Suppressor macrophage treated with lipopolysaccharide for 4 hours (primary cell): ENCODE measurements around the gene ICA1.
A peak's percentile ranks its signal among the peaks of the same experiment; 100 is the strongest.
"Not testable (repeated sequence)": the region's sequence is repeated elsewhere in the genome, so short reads cannot be mapped to it uniquely, and the experiment has no call there.

ENCODE experiments used
- DNase-seq: peaks from one replicate; pipeline ENCODE4 v3.0.0-alpha.2; 2020

The ICA1 gene

DNA sequence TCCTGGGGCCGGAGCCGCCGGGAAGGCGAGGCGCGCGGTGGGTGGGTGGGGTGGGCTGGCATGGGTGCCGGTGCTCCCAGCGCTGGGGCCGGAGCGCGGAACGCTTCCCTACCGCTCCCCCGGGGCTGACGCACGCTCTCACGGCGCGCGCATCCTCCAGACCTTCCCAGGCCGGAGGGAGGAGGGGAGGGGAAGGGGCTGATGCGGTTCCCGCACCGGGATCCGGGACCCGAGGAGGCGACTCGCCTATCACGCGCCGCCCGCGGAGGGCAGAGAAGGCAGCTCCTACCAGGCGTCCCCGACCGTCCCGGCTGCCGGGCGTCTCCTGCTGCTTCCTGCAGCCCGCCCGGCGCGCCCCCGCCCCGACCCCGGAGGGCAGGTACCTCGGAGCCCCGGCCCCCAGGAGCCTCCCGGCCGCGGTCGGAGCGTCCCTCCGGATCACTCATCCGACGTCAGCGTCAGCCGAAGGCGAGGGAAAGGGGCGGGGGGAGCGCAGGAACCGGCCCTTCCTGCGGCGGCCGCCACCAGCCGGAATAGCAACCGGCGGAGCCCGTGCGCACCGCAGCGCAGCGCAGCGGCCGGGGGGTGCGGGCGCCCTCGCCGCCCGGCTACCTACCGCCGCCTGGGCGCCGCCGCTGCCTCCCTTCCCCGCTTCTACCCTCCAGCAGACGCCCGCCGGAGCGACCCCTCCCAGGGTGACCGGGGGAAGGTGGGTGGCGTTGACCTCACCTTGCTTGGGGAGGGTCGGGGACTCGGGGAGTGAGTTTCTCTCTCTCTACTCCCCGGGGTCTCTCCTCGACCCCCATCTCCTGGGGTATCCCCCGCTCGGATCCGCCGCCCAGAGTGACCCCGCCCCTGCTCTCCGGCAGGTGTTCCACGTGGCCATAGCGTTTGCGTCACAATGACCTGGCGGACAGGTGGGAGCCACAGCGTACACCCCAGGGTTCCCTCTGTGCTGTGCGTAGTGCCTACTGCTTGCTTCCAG is at the start of gene ICA1:
TSS of gene ICA1 (minus strand) at position 457 of the 985 bp plus-strand sequence. CDS start 26,241 bp downstream, outside the sequence.
- DNase-seq: peak; percentile 71

DNA sequence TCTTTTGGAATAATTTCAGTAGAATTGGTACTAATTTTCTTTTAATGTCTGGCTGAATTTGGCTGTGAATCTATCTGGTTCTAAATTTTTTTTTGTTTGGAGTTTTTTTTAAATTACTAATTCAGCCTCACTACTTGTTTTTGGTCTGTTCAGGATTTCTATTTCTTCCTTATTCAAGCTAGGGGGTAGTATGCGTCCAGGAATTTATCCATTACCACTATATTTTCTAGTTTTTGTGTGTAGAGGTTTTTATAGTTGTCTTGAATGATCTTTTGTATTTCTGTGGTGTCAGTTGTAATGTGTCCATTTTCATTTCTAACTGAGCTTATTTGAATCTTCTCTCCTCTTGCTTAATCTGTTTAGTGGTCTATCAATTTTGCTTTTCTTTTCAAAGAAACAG is 48.9 kb upstream of the ICA1 start:
- DNase-seq: no peak

DNA sequence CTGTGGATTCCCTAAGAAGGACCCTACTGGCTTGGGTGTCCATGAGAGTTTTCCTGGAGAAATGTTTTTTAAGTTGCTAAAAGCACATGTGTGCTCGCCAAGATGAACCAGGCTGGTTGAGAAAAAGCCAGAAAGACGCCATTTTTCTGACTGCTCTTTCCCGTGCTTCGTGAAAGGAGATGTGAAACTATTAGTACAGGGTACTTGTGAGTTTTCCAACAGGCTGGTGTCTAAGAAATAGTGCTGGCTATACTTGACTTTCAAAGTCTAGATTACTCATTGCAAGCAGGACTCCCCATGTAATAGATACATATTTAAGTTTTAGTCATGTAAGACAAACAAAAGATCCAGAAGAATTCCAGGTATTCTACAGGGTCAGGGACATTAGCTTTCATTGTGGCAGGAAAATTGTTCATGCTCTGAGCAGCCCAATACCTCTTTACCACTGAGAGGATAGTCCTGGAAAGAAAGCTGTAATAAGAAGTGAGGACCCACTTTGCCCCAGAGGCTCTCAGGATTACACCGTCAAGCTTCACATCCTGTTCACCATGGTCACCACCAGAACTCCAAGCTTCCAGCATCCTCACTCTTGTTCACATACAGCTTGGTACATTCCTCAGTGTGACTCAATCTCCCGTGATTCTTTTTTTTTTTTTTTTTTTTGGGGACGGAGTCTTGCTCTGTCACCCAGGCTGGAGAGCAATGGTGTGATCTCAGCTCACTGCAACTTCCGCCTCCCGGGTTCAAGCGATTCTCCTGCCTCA is 43.8 kb upstream of the ICA1 start:
- DNase-seq: no peak

DNA sequence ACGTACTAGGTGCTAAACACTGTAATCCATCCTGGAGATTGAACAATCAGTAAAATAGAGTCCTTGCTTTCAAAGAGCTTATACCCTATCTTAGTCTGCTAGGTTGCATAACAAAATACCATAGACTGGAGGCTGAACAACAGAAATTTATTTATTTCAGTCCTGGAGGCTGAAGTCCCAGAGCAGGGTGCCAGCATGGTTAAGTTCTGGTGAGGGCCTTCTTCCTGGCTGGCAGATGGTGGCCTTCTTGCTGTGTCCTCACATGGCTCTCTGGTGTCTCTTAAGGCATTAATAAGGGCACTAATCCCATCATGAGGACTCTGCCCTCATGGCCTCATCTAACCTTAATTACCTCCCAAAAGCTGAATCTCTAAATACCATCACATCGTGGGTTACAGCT is 43.1 kb upstream of the ICA1 start:
- DNase-seq: no peak

DNA sequence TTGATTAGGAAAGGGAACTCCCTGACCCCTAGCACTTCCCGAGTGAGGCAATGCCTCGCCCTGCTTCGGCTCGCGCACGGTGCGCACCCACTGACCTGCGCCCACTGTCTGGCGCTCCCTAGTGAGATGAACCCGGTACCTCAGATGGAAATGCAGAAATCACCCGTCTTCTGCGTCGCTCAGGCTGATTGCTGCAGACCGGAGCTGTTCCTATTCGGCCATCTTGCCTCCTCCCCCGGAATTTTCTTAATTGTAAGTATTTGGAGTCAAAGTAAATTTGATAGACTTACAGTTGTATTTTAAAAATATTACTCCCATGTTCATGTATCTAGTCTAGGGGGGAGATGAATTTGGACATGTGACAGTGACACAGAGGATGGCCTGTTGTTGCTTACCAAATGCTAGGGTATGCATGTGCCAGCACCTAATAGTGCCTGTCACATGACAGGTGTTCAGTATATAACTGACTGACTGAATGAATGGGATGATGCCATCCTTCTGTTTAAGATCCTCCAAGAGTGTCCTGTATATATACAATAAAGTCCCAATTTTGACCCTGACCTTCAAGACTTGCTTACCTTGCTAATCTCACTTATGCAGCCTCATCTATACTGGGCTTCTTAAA is 42.0 kb upstream of the ICA1 start:
- no peak for DNase-seq

DNA sequence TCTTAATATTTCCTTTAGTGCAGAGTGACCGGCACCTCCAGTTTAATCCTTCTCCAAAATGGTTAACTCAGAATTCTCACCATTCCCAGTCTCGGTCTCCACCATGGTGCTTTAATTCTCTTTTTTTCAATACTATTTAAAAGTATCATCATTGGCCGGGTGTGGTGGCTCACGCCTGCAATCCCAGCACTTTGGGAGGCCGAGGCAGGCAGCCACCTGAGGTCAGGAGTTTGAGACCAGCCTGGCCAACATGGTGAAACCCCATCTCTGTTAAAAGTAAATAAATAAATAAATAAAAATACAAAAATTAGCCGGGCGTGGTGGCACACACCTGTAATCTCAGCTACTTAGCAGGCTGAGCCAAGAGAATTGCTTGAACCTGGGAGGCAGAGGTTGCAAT is 35.1 kb upstream of the ICA1 start:
- DNase-seq: not testable (repeated sequence)

DNA sequence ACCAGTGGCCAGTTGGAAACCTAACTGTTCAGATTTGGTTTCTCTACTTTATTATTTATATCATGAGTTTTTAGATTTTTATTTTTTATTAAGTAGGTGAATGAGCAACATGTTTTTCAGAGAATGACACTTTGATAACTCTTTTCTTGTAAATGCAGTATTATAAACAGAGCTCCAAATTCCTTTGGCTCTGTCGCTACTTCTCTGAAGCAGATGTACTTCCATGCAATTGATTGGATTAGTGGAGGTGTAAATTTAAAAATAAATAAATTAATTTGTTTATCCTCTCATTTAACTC is 34.3 kb upstream of the ICA1 start:
- DNase-seq: no peak

DNA sequence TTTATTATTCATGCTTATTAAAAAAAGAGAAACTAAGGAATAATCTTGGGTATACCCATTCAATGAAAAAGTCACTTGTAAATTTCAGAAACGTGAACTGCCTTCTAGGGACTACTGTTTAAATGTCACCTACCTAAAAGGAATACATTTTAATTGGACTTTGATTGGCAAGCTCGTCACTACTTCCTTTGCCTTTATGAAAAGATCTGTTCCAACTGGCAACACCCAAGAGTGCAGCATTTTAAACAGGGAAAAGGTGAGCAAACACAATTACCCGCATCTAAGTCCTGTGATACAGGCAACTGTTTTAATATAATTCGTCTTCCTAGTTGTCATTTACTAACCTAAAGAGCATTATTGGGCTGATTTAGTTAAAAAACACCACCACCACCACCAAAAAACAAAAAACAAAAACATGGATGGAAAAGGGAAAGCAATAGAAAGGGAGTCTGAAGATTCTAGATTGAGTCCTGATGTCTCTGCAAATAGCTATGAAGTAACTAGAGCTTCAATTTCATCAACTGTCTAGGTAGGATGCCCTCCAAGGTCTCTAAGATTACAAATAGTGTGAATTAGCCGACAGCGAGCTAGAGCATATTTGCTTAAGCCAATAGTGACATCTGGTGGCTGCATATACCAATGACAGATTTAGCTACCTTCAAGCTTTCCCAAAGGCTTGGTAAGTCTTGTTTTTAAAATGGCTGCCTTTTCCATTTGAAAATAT is 33.8 kb upstream of the ICA1 start:
- DNase-seq: peak; percentile 83

DNA sequence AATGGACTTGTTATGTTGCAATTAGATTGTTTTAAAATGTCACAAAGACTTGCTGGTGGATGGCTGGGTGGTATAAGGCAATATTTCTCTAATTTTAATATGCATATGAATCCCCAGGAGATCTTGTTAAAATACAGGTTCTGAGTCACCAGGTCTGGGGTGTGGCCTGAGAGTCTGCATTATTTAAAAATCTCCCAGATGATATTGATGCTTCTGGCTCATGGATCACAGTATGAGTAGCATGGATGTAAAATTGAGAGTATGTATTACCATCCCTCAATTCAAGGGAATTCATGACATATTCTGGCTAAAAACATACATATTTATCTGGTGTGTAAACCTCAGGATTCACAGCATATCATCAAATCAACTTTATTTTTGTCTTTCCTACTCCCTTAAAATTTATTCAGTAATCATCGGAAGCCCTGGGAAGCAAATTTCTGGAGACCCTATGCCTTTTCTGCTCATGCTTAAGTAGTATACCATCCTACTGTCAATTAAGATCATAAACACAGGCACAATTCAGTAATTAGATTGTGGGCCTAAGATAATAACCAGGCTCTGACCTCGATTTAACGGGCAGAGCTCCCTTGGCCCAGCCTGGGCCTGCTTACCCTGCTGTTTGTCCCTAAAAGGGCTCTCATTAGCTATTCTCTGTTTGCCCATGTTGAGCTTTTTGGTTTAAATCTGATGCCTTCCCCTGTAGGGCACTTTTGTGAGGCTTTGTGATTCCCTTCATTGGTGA is 29.6 kb upstream of the ICA1 start:
- DNase-seq: no peak

DNA sequence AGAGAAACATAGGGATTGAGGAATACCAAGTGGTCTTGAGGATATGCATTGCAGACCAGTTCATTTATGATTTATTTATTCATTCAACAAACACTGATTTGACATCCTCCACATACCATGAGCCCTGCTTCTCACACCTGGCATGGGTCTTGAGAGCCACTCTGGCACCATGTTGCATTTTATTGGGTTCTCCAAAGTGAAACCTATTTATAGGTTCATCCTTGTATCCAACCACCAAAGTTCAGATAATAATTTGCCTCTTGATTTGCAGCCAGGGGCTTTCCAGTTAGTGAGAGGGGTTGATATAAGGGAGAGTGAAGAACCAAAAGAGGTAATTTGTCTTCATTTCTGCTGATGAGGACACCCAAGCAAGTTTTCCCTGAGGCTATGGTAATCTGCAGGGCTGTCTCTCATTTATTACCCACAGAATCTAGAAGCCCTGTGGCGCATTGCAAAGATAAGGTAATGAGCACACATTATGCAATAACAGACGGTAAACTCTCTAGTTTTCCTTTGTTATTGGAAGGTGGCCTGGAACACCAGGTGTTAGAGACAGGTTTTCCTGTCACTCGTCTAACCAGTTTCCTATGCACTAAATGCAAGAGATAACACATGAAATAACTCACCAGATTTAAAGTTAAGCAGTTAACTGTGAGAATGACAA is 28.8 kb upstream of the ICA1 start:
- DNase-seq: no peak

DNA sequence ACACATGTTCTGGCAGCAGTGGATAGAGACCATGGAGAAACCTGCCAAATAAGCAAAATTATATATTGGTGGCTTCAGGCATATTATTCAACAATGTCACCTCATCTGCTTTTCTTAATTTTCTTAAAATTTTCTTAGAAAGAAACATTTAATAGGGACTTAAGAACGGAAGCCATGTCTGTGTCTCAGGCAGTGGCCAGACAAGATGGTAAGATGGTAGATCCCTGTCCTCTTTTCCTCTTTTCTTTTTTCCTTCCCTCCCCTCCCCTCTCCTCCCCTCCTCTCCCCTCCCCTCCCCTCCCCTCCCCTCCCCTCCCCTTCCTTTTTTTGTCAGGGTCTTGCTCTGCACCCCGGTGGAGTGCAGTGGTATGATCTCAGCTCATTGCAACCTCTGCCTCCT is 24.2 kb upstream of the ICA1 start:
- no peak for DNase-seq

DNA sequence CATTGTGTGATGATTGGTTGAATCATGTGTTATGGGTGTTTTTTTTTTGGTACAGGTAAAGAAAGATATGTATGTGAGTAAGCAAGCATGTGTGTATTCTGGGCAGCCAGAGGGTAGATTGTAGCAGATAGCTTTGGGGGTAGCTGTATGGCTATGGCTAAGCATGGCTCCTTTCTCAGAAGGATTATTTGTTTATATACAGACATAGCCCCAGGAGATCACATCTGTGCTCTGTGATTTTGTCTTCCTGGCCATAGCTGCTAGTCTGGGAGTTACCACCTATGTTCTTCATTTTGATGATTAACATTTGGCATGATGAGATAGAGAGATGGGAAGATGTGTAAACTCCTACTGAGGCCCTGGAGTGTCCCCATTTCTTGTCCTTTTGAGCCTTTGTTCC is 23.2 kb upstream of the ICA1 start:
- DNase-seq: no peak

DNA sequence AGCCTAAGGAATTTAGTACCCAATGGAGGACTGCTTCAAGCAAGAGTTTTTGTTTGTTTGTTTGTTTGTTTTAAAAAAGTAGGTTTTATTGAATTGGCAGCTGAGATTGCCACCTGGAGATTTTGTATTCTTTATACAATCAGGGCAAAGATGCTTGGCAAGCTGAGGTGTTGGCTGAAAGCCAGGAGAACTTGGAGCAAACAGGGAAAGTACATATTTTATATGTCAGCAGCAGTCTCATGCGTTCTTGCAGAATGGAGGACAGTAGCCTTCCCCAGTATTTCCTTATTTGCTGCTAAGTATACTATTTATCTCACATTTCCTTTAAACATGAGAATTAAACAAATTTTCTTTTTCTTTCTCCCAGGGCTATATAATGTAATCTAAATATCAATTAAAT is 22.6 kb upstream of the ICA1 start:
- DNase-seq: no peak

DNA sequence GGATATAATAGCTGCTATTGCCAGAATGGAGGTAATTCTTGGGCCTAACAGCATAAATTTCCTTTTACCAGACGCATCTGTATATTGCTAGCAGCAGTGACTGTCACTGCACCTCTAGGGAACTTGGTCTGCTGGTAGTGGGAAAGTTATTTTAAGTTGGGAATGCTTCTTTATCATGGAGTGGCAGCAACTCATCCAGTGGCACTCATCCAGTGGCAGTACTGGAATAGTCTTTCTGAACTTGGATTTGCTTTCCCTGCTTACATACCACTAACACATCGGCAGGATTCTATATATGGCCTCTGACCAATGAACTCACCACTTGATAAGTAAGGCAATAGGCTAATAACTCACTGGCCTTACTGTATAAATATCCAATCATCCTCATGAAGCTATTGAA is 22.0 kb upstream of the ICA1 start:
- no peak for DNase-seq

DNA sequence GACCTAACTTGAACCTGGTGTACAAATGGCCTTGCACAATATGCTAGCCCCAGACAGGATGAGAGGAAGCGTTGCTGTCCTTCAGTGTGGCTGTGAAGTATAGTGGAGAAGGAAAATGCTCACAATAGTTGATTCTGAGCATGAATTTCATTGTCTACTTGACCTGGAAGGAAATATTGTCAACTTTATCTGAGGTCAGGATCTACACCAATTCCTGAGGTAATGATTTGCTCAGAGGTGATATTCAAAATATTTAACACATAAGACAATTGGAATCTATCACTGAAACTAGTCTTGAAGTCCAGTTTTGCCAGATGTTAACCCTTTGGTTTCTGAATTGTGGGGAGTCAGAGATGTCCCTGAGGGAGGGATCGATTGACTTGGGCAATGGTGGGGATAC is 20.9 kb upstream of the ICA1 start:
- no peak for DNase-seq

DNA sequence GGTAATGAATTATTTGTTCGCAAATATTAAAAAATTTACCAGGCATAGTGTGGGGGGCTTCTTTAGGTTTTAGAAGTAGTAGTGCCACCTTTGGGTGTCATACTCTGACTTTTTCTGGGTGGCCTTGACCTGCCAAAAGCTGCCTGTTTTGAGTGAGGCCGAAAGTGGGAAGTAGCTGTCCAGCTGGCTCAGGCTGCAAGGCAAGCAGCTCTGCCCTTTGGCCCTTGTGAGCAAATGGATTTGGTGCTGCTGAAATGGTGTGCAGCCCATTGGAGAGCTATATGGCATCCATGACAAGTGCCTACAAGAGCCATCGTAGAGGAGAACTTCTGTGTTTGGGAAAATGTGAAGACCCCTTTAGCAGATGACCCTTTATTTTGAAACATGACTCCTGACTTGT is 20.2 kb upstream of the ICA1 start:
- no peak for DNase-seq

DNA sequence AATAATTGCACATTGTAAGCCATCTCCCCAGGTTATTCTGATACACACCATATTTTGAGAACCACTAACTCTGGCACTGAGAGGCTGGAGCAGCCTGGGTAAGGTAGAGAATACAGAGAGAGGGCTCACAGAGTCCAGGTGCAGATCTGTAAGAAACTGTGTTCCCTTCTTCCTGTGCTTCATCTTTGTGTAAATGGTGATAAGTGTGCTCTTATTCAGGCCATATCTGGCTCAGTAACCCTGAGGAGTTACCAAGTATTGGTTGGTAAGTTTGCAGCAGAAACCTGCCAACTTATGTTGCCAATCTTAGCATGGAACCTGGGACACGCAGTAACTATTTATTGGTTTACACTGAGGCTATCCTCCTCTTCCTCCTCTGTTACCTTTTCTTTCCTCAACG is 16.2 kb upstream of the ICA1 start:
- DNase-seq: no peak

DNA sequence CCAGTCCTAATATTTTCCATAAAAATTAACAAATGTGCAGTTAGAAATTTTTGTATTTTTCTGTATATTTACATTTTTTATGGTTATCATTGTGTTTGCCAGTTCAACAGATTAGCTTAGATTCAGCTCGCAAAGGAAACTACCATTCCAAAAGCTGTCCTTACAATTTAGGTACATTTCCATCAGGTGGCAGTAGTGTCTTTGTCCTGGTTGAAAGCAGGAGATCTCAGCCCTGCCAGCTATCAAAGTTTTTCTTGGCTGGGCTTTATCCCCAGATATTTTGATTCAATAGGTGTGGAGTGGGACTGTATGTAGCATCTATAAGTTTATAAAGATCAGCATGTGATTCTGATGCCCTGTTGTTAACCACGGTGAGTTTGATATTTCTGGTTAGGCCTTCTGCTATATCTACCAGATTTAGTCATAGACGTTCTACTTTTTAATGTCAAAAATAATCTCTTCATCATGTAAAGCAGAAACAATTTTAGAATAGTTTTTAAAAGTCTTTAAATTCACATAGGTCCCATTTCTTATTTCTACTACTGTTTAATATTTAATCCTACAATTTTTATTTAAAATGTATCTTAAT is 15.5 kb upstream of the ICA1 start:
- no peak for DNase-seq

DNA sequence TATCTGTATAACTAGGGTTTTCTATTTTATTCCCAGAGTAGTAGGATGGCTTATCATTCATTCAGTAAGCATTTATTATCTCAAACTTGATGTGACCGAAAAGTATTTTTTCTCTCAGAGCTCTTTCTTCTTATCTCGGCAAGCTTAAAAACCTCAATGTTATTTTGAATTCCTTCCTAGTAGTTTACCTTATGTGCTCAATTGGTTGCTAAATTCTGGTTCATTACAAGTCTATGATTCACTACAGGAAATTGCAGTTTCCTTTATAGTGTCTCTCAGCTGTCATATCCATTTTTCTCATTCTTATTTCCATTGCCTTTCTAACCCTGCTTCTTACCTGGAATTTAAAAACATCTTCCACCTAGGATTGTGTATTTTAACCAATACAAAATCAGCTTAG is 12.6 kb upstream of the ICA1 start:
- no peak for DNase-seq

DNA sequence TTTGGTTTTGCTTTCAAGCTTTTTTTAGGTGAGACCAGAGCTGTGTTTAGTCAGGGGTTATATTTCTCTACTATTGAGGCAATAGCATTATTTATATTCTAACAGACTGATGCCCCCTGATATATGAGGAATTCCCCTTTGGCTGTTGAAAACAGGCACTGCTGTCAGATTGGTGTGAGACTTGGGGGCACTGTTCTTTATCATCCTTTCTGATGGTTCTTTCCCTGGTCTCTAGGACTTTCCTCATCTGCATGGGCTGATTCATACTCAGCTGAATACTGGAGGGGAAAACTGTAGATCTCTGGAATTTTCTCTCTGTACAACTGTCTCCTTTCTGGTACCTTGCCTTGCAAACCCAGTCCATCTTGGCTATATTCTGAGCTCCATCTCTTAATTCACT is 10.0 kb upstream of the ICA1 start:
- no peak for DNase-seq

DNA sequence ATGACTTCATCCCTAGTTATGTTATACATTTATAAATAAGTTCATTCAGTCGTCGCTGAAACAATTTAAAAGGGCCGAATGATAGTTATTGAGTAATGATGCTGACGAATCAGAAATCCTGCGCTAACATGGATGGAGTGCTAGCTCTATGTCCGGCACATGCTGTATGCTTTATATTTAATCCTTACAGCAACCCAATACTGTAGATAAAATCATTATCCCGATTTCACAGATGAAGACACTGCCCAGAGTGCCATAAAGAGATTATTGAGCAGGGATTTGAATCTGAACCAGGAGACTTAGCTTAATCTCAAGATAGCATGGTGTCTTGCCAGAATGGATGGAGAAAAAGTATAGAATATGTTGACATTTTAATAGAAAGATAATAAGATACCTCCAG is 1.1 kb upstream of the ICA1 start:
- DNase-seq: peak; percentile 40
